ENCODE data around the gene HOMER3.

The HOMER3 gene

DNA sequence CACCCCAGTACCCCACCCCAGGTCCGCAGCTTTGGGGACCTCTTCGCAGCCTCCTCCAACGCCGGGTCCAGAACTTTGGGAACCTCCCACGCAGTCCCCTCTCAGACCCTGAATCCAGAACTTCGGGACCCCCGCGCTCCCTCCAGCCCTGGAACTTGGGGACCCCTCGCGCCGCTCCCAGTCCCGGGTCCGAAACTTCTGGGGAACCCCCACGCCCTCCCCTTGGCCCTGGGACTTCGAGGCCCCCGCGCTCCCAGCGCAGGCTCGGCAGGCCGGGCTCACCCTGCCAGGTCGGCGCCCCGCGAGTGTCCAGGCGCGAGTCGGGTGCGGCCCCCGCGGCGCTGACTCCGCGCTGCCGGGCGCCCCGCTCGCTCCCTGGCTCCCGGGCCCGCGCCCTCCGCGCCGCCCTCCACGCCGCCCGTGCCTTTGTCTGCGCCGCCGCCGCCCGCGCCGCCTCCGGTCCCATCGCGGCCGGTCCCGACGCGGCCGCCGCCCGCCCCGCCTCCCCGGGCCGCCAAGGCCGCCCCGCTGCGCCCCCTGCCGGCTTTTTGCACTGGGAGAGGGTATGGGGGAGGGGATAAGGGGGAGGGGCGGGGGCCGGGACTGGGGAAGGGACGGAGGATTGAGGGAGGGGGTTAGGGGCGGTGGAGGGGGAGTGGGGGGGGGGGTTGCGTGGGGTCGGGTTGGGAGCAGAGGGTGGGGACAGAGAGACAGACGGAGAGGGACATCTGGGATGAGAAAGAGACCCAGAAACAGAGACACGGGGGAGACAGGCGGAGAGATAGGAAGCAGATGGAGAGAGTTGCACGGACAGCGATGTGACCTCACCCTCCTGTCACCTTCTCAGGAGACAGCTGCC lies at the start of gene HOMER3:
Gene HOMER3, minus strand, starts transcription at position 449 of the 859 bp plus-strand sequence. CDS start 2,235 bp downstream, outside the sequence.
- TF ChIP-seq, protein P1, sequence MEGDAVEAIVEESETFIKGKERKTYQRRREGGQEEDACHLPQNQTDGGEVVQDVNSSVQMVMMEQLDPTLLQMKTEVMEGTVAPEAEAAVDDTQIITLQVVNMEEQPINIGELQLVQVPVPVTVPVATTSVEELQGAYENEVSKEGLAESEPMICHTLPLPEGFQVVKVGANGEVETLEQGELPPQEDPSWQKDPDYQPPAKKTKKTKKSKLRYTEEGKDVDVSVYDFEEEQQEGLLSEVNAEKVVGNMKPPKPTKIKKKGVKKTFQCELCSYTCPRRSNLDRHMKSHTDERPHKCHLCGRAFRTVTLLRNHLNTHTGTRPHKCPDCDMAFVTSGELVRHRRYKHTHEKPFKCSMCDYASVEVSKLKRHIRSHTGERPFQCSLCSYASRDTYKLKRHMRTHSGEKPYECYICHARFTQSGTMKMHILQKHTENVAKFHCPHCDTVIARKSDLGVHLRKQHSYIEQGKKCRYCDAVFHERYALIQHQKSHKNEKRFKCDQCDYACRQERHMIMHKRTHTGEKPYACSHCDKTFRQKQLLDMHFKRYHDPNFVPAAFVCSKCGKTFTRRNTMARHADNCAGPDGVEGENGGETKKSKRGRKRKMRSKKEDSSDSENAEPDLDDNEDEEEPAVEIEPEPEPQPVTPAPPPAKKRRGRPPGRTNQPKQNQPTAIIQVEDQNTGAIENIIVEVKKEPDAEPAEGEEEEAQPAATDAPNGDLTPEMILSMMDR (IDR thresholded peaks at IDR 0.05; ENCODE audit: low read depth, low read length, missing control alignments): no peak
- DNase-seq (ENCODE audit: low read depth): no peak
- H3K4me3 ChIP-seq (ENCODE audit: low read depth, low read length): peak within 1 kb of the TSS; percentile 86
- in situ Hi-C loops (cut with HindIII; ENCODE audit: low sequenced_read_pairs): no loop called here

DNA sequence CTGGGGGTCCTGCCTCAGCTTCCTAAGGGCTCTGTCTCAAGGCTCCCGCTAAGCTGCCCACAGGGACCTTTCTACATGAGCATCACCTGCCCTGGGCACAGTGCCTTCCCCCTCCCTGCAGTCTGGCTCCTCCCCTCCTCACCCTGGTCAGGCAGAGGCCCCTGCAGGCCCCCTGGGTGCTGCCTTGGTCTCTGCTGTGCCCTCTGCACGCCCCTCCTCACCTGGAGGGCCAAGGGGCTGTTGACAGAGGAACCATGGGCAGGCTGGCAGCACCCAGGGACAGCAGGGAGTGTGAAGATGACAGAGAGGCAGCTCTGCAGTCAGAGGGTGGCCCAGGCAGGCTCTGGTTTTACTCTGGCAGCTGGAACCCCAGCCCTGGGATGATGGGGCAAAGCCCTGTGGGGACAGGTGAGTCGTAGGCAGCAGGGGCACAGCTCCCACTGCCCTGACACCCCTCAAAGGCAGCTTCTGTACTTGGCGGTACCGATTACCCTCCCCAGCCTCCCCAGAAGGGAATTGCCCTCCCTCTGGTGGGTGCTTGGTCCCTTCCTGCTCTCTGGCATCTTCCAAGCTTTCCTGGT lies 49.2 kb upstream of the HOMER3 start:
- in situ Hi-C loops (cut with HindIII; ENCODE audit: low sequenced_read_pairs): loop anchor here (5.0 kb wide), 1 partner anchor 33 kb away; no protein-coding TSS in a partner anchor
- no peak overlapping the region for H3K4me3 ChIP-seq (ENCODE audit: low read depth, low read length)
- no peak for DNase-seq (ENCODE audit: low read depth)
- TF ChIP-seq, protein P1 (IDR thresholded peaks at IDR 0.05; ENCODE audit: low read depth, low read length, missing control alignments): no peak

- no peak for DNase-seq (ENCODE audit: low read depth)
- in situ Hi-C loops (cut with HindIII; ENCODE audit: low sequenced_read_pairs): no loop called here
- H3K4me3 ChIP-seq (ENCODE audit: low read depth, low read length): no peak overlapping the region
- TF ChIP-seq, protein P1 (IDR thresholded peaks at IDR 0.05; ENCODE audit: low read depth, low read length, missing control alignments): no peak
Observed at GRCh38 chr19:18989316-18989715, 48.3 kb upstream of the HOMER3 start.

DNA sequence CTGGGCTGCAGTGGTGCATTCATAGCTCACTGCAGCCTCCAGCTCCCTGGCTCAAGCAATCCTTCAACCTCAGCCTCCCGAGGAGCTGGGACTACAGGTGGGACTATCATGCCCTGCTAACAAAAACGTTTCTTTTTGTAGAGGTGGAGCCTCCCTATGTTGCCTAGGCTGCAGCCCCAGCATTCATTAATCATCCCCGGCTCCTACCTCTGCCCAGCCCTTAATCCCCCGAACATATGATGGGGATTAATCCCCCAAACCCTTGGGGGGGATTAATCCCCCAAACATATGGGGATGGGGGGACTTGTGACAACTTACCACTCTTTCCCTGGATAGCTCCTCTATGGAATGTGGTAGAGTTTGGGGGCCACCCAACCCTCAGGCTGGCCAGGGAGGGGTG lies 46.4 kb upstream of the HOMER3 start:
- no peak for DNase-seq (ENCODE audit: low read depth)
- in situ Hi-C loops (cut with HindIII; ENCODE audit: low sequenced_read_pairs): no loop called here
- H3K4me3 ChIP-seq (ENCODE audit: low read depth, low read length): no peak overlapping the region
- TF ChIP-seq, protein P1 (IDR thresholded peaks at IDR 0.05; ENCODE audit: low read depth, low read length, missing control alignments): no peak

- TF ChIP-seq, protein P1 (IDR thresholded peaks at IDR 0.05; ENCODE audit: low read depth, low read length, missing control alignments): no peak
- DNase-seq (ENCODE audit: low read depth): no peak
- no peak overlapping the region for H3K4me3 ChIP-seq (ENCODE audit: low read depth, low read length)
- in situ Hi-C loops (cut with HindIII; ENCODE audit: low sequenced_read_pairs): no loop called here
Observed at GRCh38 chr19:18985257-18985656, 44.2 kb upstream of the HOMER3 start.

DNA sequence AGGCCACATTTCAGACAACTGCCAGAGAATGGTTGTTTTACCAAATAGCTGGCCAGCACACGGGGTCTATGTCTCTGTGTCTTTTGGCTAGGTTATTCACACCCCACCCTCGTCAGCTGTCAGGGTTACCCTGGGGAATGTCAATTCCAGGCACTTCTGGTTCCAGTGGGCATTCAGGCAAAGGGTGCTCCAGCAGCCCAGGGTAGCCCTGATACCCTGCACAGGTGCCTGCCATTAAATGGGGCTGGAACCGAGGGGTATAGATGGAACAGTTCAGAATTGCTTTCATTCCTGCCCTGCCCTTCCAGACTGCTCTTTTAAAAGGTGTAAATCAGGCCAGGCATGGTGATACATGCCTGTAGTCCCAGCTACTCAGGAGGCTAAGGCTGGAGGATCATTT lies 43.2 kb upstream of the HOMER3 start:
- DNase-seq (ENCODE audit: low read depth): no peak
- no peak overlapping the region for H3K4me3 ChIP-seq (ENCODE audit: low read depth, low read length)
- TF ChIP-seq, protein P1 (IDR thresholded peaks at IDR 0.05; ENCODE audit: low read depth, low read length, missing control alignments): no peak
- in situ Hi-C loops (cut with HindIII; ENCODE audit: low sequenced_read_pairs): no loop called here

Data from astrocyte of the cerebellum (primary cell).